HuH-7.5 (cell line): ENCODE results near the gene TFCP2L1.
"Not testable (repeated sequence)": the region's sequence is repeated elsewhere in the genome, so short reads cannot be mapped to it uniquely, and the experiment has no call there.

ENCODE experiments used
- DNase-seq: peaks from one replicate; pipeline ENCODE4 v3.0.0; 2011; ENCODE audit warnings: low spot score

Gene TFCP2L1

GRCh38 chr2:121242175-121242875 is 42.7 kb downstream of the TFCP2L1 start:
- no peak for DNase-seq

- DNase-seq: no peak
Observed at GRCh38 chr2:121241466-121241865, 43.5 kb downstream of the TFCP2L1 start.

GRCh38 chr2:121240436-121240835 is 44.6 kb downstream of the TFCP2L1 start:
- no peak for DNase-seq

GRCh38 chr2:121239969-121240368 is 45.0 kb downstream of the TFCP2L1 start:
- no peak for DNase-seq

- DNase-seq: no peak
Observed at GRCh38 chr2:121239471-121239870, 45.5 kb downstream of the TFCP2L1 start.

GRCh38 chr2:121238828-121239227 is 46.2 kb downstream of the TFCP2L1 start:
- DNase-seq: no peak

GRCh38 chr2:121237980-121238665 is 46.9 kb downstream of the TFCP2L1 start:
- DNase-seq: no peak

GRCh38 chr2:121237336-121237979 is 47.5 kb downstream of the TFCP2L1 start:
- DNase-seq: no peak

GRCh38 chr2:121236650-121237180 is 48.3 kb downstream of the TFCP2L1 start:
- DNase-seq: no peak

GRCh38 chr2:121236101-121236640 is 48.8 kb downstream of the TFCP2L1 start:
- DNase-seq: no peak

GRCh38 chr2:121235542-121235941 is 49.5 kb downstream of the TFCP2L1 start:
- DNase-seq: no peak

- DNase-seq: no peak
Observed at GRCh38 chr2:121234791-121235190, 50.2 kb downstream of the TFCP2L1 start.

- DNase-seq: no peak
Observed at GRCh38 chr2:121234144-121234543, 50.9 kb downstream of the TFCP2L1 start.

- DNase-seq: no peak
Observed at GRCh38 chr2:121233486-121234110, 51.4 kb downstream of the TFCP2L1 start.

GRCh38 chr2:121232626-121233265 is 52.3 kb downstream of the TFCP2L1 start:
- DNase-seq: no peak

GRCh38 chr2:121231385-121232000 is 53.5 kb downstream of the TFCP2L1 start:
- no peak for DNase-seq

- DNase-seq: no peak
Observed at GRCh38 chr2:121228521-121228920, 56.5 kb downstream of the TFCP2L1 start.

GRCh38 chr2:121227381-121228144 is 57.4 kb downstream of the TFCP2L1 start:
- DNase-seq: not testable (repeated sequence)

- not testable (repeated sequence) for DNase-seq
Observed at GRCh38 chr2:121225681-121226080, 59.3 kb downstream of the TFCP2L1 start.

- DNase-seq: no peak
Observed at GRCh38 chr2:121220995-121221394, 64.0 kb downstream of the TFCP2L1 start.
